ENCODE results near the gene SIPA1.
"Not testable (repeated sequence)": the region's sequence is repeated elsewhere in the genome, so short reads cannot be mapped to it uniquely, and the experiment has no call there.

SIPA1 gene

DNA sequence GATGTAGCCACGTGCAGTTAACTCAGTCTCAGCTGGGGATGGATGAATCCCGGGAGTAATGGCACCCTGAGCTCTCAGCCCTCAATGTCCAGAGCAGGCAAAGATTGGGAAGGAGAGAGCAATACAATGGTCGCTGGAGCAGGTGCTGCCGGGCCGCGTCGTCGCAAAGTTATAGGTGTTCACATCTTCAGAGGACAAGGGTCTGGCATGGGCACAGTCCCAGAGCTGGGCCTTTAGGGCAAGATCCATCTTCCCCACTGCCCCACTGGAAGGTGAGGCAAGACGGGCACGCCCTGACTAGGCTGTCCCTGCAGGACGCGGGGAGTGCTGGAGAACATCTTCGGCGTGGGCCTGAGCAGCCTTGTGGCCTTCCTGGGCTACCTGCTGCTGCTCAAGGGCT lies 14.7 kb upstream of the SIPA1 start:
- no peak for DNase-seq (ENCODE audit: low read depth)

DNA sequence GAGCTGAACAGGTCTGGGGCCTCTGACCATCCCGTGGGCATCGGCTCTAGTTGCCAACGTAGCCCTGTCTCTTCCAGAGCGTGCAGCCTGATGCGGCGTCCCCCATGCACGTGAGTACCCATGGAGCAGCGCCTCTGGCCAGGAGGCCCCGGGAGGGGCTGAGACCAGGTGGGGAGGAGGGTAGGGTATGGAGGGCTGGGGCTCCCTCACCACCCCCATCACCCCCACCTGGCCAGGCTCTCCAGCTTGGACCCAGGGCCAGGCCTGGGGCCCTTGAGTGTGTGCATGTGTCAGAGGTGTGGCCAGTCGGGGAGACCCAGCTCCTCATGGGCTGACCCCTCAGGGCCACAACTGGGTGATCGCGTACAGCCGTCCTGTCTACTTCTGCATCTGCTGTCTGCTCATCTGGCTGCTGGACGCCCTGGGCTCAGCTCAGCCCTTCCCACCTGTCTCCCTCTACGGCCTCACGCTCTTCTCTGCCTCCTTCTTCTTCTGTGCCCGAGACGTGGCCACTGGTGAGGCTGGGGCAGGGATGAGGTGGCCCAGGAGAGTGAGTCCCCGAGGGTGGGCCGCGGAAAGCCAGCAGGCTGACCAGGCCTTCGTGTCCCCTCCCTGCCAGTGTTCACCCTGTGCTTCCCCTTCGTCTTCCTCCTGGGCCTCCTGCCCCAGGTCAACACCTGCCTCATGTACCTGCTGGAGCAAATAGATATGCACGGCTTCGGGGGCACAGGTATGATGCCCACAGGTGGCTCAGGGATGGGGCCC lies 13.9 kb upstream of the SIPA1 start:
- DNase-seq (ENCODE audit: low read depth), result no peak

DNA sequence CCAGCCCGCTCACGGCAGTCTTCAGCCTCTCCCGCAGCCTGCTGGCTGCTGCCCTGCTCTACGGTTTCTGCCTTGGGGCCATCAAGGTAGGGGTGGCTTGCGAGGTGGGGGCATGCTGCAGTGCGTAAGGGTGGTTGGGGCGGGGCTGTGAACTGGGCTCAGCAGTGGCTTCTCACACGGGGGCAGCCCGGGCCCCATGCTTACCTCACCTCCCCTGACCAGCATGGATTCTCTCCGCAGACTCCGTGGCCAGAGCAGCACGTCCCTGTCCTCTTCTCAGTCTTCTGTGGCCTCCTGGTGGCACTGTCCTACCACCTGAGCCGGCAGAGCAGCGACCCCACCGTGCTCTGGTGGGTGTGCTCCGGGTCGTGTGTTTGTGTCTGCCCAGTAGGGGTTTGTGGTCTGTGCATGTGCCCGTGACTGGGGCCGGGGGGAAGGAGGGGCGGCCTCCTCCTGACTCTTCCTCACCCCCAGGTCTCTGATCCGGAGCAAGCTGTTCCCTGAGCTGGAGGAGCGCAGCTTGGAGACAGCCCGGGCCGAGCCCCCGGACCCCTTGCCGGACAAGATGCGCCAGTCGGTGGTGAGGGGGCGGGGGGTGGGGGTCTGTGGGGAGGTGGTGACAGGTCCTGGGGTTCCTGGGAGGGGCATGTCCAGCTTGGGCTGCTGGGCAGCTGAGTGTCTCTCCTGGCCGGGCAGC lies 12.8 kb upstream of the SIPA1 start:
- no peak for DNase-seq (ENCODE audit: low read depth)

DNA sequence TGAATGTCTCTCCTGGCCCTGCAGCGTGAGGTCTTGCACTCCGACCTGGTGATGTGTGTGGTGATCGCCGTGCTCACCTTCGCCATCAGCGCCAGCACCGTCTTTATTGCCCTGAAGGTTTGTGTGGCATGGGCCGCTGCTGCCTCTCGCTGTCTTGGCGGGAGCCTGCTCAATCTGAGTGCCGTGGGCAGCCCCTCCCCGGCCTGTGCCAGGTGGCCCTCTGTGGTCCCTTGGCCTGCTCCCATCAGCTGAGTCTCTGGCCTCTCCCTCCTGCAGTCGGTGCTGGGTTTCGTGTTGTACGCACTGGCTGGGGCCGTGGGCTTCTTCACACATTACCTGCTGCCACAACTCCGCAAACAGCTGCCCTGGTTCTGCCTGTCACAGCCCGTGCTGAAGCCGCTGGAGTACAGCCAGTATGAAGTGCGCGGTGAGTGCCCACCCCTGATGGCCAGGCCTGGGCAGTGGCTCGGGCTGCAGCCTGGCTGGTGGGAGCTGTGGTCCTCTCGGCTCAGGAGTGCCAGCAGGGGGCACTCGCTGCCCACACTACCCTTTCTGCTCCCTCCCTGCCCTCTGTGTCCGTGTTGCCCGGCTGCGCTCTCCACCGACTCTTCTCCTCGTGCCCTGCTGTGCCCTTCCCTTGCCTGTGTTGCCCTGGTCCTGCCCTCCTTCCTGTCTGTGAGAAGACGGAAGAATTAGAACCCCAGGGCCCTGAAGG lies 12.1 kb upstream of the SIPA1 start:
- no peak for DNase-seq (ENCODE audit: low read depth)

DNA sequence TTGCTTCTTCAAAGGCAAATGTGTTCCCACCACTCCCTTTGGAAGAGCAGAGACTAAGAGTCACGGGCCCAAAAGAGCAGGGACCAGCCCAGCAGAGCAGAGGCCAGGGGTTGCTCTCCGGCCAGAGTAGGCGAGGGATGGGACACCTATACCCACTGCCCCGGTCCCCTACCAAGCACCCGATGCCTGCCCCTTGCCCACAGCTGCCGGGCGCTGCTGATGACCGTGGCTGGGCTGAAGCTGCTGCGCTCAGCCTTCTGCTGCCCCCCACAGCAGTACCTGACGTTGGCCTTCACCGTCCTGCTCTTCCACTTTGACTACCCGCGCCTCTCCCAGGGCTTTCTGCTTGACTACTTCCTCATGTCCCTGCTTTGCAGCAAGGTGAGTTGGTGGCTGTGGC lies 10.7 kb upstream of the SIPA1 start:
- no peak for DNase-seq (ENCODE audit: low read depth)

DNA sequence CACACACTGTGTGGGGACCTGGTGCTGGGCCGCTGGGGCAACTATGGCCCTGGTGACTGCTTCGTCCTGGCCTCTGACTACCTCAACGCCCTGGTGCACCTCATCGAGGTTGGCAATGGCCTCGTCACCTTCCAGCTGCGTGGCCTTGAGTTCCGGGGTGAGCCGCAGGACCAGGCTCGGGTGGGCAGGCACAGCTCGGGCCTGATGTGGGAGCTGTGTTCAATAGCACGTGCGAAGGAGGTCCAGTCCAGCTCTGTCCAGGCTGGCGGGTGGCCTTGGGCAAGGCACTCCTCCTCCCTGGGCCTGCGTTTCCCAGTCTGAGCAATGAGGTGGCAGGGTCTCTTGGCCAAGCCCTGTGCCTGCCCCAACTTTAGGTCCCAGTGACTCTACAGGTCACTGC lies 8.3 kb upstream of the SIPA1 start:
- no peak for DNase-seq (ENCODE audit: low read depth)

DNA sequence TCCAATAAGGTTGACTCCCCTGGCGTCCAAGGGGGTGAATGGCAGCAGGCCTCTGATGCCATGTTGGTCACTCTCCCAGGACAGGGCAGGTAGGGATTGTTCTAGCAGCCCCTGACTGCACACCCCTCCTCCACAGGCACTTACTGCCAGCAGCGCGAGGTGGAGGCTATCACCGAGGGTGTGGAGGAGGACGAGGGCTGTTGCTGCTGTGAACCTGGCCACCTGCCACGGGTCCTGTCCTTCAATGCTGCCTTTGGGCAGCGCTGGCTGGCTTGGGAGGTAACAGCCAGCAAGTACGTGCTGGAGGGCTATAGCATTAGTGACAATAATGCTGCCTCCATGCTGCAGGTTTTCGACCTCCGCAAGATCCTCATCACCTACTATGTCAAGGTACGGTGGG lies 7.7 kb upstream of the SIPA1 start:
- no peak for DNase-seq (ENCODE audit: low read depth)

DNA sequence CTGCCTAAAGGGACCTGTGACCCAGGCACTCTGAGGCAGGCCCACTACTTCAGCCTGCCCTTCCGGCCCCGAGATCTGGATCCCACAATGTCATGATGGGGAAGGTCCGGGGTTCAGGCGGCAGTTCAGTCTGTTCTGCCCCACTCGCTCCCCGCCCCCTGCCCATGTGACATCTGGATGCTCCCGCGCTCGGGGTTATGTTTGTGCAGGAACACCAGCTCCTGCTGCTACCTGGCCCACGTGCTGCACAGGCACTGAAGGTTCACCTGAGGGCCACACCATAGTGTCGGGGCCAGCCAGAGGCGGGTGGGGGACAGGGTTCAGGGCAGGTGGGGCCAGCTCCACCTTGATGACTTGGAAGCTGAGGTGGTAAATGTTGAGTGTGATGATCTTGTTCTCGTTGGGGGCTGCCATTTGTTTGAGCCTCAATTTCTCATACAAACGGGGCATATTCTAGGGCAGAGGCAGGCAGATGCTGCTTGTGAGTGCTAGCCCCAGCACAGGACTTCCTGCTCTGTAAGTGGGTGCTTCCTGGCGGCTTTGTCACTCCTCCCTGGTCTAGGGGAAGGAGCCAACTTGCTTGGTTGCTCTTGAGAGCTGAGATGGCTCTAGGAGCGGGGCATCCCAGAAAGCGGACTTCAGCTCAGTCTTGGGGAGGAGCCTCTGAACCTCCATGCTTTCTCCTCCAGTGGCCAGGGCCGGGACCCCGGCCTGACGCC lies 4.4 kb upstream of the SIPA1 start:
- no peak for DNase-seq (ENCODE audit: low read depth)

DNA sequence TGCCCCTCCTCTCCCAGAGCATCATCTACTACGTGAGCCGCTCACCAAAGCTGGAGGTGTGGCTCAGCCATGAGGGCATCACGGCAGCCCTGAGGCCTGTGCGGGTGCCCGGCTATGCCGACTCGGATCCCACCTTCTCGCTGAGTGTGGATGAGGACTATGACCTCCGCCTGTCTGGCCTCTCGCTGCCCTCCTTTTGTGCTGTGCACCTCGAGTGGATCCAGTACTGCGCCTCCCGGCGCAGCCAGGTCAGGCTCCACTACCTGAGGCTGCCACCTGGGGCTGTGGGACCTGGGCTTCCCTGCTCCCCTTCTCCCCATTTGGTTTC lies 3.8 kb upstream of the SIPA1 start:
- no peak for DNase-seq (ENCODE audit: low read depth)

DNA sequence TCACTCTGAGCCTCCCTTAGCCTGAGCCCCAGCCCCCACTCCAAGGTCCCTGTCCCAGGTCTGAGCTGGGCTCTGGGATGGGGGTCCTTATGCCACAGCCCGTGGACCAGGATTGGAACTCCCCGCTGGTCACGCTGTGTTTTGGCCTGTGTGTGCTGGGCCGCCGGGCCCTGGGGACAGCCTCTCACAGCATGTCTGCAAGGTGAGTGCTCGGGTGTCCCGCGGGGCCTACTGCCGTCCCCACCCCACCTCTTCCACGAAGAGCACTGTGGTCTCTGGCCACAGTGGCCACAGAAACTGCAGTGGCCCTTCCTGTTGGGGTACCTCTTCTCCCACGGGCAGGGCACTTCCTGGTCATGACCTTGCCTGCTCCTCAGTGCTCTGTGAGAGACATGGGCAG lies 3.5 kb upstream of the SIPA1 start:
- no peak for DNase-seq (ENCODE audit: low read depth)

DNA sequence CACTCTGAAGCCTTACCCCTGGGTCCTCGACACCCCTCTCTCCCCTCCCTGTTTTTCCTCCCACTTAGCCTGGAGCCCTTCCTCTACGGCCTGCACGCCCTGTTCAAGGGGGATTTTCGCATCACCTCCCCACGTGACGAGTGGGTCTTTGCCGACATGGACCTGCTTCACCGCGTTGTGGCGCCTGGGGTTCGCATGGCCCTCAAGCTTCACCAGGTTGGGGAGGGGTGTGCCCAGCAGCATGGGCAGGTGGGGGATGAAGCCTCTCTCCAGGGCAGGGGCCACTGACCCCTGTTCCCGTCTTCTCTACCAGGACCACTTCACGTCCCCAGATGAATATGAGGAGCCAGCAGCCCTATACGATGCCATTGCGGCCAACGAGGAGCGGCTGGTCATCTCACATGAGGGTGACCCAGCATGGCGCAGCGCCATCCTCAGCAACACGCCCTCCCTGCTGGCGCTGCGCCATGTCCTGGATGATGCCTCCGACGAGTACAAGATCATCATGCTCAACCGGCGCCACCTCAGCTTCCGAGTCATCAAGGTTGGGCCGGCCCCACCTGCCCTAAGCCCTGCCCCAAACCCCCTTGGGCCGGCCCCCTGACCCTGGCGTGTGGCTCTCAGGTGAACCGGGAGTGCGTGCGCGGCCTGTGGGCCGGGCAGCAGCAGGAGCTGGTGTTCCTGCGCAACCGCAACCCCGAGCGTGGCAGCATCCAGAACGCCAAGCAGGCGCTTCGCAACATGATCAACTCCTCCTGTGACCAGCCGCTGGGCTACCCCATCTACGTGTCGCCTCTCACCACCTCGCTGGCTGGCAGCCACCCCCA lies 2.8 kb upstream of the SIPA1 start:
- no peak for DNase-seq (ENCODE audit: low read depth)

DNA sequence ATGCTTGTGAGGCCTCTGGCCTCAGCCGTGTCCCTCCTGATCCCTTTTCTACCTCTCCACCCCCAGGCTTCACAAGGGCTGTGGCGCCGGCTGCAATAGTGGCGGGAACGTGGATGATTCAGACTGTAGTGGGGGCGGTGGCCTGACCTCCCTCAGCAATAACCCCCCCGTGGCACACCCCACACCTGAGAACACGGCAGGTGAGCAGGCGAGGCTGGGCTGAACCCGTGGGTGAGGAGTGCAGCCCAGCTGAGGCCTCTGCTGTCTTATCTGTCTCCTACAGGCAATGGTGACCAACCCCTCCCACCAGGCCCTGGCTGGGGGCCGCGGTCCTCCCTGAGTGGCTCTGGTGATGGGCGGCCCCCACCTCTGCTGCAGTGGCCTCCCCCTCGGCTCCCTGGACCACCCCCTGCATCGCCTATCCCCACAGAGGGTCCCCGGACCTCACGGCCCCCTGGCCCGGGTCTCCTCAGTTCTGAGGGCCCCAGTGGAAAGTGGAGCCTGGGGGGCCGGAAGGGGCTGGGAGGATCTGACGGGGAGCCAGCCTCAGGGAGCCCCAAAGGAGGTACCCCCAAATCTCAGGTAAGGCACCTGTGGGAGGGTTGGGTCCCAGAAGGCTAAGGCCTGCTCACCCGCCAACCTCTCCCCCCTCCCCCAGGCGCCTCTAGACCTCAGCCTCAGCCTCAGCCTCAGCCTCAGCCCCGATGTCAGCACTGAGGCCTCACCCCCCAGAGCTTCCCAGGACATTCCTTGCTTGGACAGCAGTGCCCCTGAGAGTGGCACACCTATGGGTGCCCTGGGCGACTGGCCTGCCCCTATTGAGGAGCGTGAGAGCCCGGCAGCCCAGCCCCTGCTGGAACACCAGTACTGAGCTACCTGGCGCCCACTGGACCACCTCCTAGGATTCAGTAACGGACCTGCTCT lies 1.5 kb upstream of the SIPA1 start:
- DNase-seq (ENCODE audit: low read depth), result no peak

DNA sequence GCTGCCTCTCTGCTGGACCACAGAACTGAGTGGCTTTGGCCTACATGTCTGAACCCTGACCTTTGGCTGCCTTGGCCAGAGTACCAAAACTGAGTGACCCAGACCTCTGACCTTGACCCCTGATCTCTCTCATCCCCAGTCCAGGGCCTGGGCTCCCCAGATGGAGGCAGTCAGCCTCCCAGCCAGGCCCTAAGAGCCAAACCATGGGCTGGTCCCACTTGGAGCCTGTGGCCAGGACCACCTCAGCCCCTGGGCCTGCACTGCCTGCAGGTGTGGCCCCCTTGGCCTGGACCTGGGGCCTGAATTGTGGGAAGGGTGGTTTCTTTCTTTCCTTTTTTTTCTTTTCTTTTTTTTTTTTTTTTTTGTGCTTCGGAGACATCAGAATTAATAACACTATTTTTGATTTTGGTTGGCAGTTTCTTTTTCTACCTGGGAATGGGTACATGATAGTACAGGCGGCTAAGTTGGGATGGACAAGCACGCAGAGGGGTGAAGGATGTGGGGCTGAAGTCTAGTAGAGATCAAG lies 806 bp upstream of the SIPA1 start:
- no peak for DNase-seq (ENCODE audit: low read depth)

DNA sequence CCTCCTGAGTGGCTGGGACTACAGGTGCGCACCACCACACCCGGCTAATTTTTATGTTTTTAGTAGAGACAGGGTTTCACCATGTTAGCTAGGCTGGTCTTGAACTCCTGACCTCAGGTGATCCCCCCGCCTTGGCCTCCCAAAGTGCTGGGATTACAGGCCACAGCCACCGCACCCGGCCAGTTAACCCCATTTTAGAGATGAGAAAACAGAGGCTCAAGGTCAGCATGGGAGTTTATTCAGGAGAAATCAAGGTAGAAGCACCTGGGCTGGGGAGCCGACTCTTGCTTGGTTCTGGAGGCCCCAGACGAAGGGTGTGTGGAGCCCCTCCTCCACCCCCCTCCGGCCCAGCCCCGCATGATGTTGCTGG lies 1.3 kb downstream of the SIPA1 start:
- DNase-seq (ENCODE audit: low read depth), result not testable (repeated sequence)

DNA sequence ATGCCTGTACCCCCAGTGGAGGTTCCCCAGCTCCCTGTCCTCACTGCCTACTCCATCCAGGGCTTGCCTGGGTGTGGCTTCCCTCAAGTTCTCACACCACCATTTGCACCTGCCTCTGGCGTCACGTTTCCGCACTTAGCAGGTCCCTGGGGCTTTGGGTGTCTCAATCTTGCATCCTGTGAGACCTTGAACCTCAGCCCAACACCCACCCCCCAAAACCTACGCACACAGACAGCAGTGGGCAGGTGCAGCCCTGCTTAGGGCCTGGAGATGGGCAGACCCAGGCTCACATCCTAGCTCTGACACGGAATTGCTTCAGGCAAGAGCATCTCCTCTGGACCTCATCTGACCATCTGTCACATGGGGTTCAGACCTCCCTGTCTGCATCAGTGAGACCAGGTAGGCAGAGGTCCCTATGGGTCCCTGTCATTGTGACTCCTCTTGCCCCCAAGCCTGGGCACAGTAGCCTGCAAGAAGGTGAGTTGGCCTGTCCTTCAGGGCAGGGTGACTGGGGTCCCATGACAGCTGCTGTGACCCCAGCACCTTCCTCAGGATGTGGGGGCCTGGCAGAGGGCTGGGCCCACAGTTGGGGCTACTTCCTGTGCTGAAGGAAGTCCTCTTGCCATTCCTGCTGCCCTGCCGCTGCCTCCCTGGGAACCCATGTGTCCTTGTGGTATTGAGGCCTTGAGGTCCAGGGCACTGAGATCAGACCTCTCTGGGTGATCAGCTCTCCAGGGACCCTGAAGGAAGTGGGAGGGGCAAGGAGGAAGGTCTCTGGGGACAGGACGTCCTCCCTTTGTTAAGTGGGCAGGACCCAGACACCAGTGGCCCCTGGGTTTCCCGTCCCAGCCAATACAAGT lies 2.0 kb downstream of the SIPA1 start:
- DNase-seq (ENCODE audit: low read depth), result peak; percentile 33

DNA sequence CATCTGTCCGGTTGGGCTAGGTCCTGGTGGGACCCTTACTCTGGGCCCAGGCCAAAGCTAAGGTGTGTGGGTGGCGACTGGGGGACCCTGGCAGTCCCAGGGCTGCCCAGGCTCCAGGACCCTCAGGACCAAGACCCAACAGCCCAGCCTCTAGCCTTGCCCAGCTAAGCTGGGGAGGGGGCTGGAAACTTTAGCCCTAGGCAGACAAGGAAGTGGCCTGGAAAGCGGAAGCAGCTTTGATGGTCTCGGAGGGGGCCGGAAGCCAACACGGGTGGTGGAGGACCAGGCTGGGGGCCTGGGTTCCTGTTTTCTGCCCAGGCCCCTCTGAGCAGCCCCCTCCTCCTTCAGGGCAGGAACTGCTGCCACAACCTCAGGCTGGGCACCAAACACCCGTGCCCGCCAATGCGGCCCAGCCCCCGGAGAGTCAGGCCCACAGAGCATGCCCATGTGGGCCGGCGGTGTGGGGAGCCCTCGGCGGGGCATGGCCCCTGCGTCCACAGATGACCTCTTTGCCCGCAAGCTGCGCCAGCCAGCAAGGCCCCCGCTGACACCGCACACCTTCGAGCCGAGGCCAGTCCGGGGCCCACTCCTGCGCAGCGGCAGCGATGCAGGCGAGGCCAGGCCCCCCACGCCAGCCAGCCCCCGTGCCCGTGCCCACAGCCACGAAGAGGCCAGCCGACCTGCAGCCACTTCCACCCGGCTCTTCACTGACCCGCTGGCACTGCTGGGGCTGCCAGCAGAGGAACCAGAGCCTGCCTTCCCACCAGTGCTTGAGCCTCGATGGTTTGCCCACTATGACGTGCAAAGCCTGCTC lies 2.8 kb downstream of the SIPA1 start:
- DNase-seq (ENCODE audit: low read depth), result no peak

DNA sequence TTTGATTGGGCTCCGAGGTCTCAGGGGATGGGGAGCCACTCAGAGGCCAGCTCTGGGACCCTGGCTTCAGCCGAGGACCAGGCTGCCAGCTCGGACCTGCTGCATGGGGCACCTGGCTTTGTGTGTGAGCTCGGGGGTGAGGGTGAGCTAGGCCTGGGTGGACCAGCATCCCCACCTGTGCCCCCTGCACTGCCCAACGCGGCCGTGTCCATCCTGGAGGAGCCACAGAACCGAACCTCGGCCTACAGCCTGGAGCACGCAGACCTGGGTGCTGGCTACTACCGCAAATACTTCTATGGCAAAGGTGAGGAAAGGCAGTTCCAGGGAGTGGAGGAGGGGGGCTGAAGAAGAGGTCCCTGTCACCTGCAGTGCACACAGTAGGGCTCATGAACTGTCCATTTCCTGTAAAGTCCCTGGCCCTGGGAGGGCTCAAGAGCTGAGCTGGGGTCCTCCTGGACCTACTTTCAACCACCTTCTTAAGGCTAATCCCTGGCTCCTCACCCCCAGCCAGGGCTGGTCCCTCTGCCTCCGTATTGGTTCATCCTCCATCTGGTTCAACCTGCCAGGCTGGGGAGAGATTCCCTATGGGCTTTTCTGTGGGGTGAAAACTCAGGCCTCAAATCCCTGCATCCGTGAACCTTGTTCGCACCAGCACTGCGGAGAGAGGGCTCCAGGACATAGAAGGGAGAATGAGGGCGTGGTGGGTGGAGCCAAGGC lies 3.6 kb downstream of the SIPA1 start:
- no peak for DNase-seq (ENCODE audit: low read depth)

All from activated T-helper 9 cell treated with anti-CD3 and anti-CD28 coated beads, Interleukin-2, amount 50 U/mL, for 16 hours (primary cell).